Daoy (cell line): Measurements from ENCODE around the gene SLC39A7. TPM values are rescaled to one million over a fixed set of nuclear protein-coding genes. Genes with fewer than 3 reads are reported as not detected.
"Not testable (repeated sequence)": the region's sequence is repeated elsewhere in the genome, so short reads cannot be mapped to it uniquely, and the experiment has no call there.

Source experiments
- DNase-seq: peaks from one replicate; pipeline ENCODE4 v3.0.0-alpha.2; 2015; ENCODE audit warnings: low read depth
- total RNA-seq: library from RNA; depleted of rRNA; stranded (reverse); fragments of >200 nt; shearing (Covaris generic); gene quantifications from 2 replicates; pipeline ENCODE4 v1.2.3, GENCODE V29; 2014

SLC39A7 gene
- total RNA-seq, 1 experiment from 2014 or later = 121 TPM

DNA sequence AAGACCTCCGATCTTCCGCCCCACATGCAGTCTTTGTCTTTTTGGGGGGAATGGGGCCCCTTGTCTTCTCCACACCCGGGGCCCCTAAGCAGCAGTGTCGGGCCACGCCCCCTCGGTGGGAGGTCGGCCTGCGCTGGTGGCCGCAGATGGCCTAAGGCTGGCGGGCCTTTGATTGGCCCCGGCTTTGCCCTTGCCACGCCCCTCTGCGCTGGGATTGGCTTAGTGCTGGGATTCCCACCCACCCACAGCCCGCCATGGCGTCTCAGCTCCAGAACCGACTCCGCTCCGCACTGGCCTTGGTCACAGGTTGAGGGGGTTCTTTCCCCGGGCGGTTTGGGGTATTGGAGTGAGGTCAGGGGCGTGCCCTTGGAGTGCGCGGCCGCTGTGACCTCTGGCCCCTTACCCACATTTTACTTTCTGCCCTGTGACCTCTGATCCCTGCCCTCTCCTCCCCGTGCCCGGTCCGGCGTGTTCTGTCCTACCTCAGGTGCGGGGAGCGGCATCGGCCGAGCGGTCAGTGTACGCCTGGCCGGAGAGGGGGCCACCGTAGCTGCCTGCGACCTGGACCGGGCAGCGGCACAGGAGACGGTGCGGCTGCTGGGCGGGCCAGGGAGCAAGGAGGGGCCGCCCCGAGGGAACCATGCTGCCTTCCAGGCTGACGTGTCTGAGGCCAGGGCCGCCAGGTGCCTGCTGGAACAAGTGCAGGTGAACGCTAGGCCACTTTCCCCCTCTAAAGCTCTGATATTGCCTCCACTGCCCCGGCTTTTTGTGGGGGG lies 3.9 kb downstream of the SLC39A7 start, which contains the start of gene HSD17B8:
HSD17B8 (plus strand) TSS at position 241 of the 776 bp plus-strand sequence; CDS start at position 255, 14 bp downstream.
- DNase-seq = peak; percentile 96

GRCh38 chr6:33205191-33206026 lies 4.7 kb downstream of the SLC39A7 start:
- DNase-seq = peak; percentile 94

GRCh38 chr6:33206027-33206863 lies 5.6 kb downstream of the SLC39A7 start:
- DNase-seq = peak; percentile 48

DNA sequence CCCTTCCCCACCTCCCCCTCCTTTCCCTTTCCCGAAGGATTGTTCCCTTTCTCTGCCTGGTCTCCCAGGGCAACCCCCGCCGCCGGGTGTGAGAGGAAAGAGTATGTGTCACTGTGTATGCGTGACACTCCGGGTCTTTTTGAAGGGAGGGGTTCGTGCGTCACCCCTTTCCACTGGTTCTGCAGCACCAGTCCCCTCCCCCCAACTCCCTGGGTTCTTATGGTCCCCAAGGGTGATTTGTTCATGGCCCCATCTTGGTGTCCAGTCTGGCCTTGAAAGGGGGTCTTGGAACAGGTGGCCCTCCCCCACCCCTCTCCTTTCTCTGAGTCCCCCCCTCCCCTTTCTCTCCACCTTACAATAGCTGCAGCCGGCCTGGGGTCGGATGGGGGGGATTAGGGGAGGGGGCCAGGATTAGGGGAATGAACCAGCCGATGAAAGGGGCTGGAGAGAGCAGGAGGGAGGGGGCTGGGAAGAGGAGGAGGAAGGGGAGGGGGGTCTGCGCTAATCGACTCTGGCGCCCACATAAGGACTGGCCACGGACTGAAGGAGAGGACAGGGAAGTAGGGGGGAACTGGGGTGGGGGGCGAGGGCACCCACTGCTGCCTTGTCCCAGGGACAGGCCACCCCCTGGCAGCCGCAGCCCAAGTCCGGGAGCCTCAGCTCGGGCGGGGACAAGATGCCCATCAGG lies 6.3 kb downstream of the SLC39A7 start:
- DNase-seq = peak; percentile 92

DNA sequence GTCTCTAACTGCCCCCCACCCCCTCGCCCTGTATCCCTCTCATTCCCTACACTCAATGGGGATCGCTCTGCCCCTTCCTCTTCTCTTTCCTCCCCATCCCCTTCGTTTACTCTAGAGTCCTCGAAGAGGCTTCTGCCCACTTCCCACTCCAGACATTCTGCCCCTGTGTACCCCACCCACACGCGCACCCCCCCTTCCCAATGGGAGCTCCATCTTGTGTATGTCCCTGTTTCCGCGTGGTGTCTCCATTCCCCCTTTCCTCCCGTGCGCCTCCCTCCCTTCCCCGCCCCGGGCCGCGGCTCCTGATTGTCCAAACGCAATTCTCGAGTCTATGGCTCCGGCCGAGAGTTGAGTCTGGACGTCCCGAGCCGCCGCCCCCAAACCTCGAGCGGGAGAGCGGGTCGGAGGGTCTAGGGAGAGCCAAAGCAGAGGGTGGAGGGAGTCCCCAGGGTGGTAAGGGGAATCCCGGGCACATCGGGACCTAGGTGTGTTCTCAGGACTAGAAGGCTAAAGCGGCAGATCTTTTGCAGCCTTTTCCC lies 7.0 kb downstream of the SLC39A7 start:
- peak; percentile 69 for DNase-seq

DNA sequence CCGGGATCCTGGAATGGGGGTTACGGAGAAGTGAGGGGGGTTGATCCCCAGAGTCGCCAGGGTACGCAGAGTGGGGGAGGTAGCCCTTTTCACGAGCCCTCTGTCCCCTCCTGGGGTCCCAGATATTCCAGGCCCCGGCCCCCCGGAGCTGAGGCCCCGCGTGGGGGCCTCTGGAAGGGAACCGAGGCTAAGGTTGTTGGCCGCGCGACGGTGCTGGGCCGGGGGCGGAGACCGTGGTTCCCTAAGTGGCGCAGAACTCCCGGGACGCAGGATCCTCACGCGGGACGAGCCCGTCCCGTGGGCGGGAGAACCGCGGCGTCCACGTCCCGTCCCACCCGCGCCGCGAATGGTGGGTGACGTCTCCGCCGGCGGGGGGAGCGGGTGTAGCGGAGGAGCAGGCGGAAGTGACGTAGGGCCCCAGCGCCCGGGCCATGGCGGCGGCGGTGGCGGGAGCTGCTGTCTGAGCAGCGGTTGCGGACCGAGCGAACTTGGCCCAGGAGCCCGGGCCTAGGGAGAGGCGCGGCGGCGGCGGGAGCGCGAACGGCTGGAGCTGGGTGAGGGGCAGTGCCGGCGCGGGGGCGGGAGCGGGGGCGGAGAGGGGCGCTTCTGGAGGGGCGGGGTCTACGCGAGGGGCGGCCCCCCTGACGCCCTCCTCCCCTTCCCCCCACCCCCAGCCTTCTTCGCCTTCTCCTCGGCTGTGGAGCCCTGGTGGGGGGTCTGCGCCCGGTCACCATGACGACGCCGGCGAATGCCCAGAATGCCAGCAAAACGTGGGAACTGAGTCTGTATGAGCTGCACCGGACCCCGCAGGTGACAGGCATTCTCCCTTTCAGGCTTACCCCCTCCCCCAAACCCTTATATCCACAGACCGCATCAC lies 7.7 kb downstream of the SLC39A7 start, which contains the start of gene RING1:
RING1 (plus strand) TSS at position 410 of the 877 bp plus-strand sequence; CDS start at position 733, 323 bp downstream.
- DNase-seq = peak; percentile 87

- no peak for DNase-seq
Observed at GRCh38 chr6:33209856-33210255, 9.2 kb downstream of the SLC39A7 start.

- no peak for DNase-seq
Observed at GRCh38 chr6:33211136-33211535, 10.5 kb downstream of the SLC39A7 start.

- no peak for DNase-seq
Observed at GRCh38 chr6:33211666-33212422, 11.2 kb downstream of the SLC39A7 start.

GRCh38 chr6:33212857-33213165 lies 12.1 kb downstream of the SLC39A7 start:
- DNase-seq = no peak

DNA sequence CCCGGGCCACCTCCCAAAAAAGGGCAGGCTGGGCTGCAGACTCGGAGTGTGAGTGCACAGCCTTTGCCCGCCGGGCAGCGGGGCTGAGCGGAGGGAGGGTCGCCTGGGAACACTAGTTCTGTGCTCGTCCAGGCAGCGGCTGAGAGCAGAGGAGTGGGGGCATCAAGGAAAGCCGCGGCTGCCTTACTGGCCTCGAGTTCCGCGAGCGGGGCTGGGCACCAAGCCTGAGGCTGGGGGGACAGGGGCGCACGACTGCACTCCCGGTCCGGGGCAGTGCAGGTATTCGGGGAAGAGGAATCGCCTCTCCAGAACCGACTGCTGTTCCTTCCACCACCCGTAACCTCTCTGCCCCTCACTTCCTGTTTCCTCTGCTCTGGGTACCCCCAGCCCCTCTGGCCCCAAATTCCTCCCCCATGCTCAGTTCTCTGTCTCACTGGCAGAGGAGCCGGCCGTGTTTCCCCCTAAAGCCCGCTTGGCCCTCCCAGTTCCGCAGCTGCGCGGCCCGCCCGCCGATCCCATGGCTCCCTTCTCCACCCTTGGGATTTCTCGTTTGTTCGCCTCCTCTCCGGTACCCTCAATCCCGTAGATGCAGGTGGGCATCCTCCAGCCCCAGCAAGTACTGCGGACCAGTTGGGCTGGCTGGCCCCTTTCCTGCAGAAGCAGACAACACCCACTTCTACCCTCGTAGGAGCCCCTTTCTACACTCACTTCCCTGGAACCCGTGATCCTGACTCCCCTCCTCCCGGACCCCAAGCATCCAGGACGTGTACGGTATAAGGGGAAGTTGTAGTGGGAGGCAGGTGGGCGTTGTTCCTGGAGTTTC lies 12.7 kb downstream of the SLC39A7 start:
- DNase-seq = peak; percentile 46

GRCh38 chr6:33213989-33214335 lies 13.3 kb downstream of the SLC39A7 start:
- no peak for DNase-seq

DNA sequence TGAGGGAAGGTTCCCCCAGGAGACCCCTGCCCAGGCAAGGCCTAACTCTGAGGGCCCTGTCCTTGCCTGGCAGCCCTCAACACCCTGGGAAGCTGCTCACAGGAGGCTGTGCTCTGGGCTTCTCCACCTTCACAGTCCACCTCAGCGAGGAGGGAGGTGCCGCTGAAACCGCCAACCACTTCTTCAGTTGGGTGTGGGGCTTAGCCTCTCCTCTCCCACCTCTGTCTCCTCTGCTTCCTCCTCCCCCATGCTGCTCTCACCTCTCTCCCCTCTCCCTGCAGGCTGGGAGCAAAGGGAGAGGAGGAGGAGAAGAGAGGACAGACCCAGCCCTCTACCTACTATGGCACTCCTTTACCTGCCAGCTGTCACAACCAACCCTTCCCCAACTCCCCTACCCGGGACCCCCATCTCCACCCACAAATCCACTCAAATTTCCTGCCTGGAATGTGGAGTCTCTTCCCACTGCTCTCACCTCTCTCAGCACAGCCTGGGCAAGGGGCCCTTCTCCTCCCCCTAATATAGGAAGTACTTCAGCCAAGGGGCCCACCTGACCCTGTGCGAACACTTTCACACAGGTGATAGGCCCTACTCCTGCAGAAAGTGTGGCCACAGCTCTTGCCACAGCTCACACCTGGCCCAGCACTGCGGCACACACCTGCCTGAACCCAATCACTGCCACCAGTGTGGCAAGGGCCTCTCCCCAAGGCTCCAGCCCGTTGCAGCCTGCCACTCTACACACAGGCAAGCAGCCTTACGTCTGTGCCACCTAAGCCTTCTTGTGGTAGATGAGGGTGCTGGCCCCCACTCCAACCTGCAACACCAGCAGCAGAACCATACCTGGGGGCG lies 14.8 kb downstream of the SLC39A7 start:
- DNase-seq = no peak

GRCh38 chr6:33216117-33216649 lies 15.5 kb downstream of the SLC39A7 start:
- DNase-seq = no peak

DNA sequence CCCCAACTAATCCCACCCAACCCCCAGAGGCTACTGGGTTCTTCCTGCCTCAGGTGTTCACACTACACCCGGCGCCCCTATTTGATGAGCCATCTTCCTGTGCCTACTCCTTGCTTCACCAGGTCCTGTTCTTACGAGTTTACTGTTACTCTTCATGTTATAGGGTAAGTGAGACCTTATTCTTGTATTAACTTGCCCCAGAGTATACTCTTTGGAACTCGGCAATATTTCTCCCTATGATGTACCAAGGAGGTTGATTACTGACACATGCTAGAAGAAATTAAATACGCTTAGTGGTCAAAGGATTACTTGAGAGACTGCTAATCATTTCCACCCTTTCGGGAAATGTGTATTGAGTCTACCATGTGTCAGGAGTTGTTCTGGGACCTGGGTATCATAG lies 16.6 kb downstream of the SLC39A7 start:
- no peak for DNase-seq

DNA sequence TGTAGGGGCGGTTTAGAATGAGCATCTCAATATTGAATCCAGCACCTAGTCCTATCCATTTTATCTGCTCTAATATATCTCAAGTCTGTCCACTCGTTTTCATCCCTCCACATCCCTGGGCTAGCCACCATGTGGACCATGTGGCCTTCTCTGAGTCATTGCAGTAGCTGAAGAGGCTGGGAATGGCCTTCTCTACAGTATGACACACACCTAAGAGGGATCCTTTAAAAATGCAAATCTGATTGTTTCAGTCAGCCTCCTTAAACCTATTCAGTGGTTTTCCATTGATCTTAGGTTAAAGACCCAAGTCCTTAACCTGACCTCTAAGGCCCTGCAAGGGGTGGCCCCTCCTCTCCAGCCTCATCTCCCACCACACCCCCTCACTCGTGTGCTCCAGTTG lies 17.0 kb downstream of the SLC39A7 start:
- no peak for DNase-seq

DNA sequence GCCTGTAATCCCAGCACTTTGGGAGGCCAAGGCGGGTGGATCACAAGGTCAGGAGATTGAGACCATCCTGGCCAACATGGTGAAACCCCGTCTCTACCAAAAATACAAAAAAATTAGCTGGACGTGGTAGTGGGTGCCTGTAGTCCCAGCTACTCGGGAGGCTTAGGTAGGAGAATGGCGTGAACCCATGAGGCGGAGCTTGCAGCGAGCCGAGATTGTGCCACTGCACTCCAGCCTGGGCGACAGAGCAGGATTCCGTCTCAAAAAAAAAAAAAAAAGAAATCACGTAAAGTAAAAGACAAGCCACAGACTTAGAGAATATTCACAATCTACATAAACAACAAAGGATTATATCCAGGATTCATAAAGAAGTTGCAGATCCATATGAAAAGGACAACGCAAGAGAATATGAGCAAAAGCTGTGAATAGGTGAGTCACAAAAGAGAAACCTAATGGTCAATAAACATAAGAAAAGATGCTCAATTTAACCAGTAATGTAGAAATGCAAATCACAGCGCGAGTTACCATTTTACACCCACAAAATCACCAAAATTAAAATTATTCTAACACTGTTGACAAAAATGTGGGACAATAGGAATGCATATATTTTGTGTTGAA lies 25.9 kb downstream of the SLC39A7 start:
- not testable (repeated sequence) for DNase-seq
